HL-60/S4 (cell line): ENCODE data around the gene CPM.

Source experiments
- in situ Hi-C: fragments of 300-500 bp; cut with MboI; formaldehyde crosslinking; loops from 2 replicates; pipeline ENCODE4 v1.14.3; 2022; ENCODE audit warnings: low sequenced_read_pairs

The CPM gene

GRCh38 chr12:68908076-68908475 lies 24.9 kb downstream of the CPM start:
- in situ Hi-C loops = no loop called here

- in situ Hi-C loops = no loop called here
Measured at GRCh38 chr12:68905733-68906132, 27.2 kb downstream of the CPM start.

GRCh38 chr12:68904351-68904962 lies 28.5 kb downstream of the CPM start:
- in situ Hi-C loops = no loop called here

- in situ Hi-C loops = no loop called here
Measured at GRCh38 chr12:68903511-68903910, 29.5 kb downstream of the CPM start.

GRCh38 chr12:68901551-68901950 lies 31.4 kb downstream of the CPM start:
- in situ Hi-C loops = no loop called here

- in situ Hi-C loops = no loop called here
Measured at GRCh38 chr12:68901145-68901544, 31.8 kb downstream of the CPM start.

- in situ Hi-C loops = no loop called here
Measured at GRCh38 chr12:68900241-68900640, 32.7 kb downstream of the CPM start.

- in situ Hi-C loops = no loop called here
Measured at GRCh38 chr12:68899251-68899771, 33.7 kb downstream of the CPM start.

- in situ Hi-C loops = no loop called here
Measured at GRCh38 chr12:68896881-68897540, 36.0 kb downstream of the CPM start.

- in situ Hi-C loops = no loop called here
Measured at GRCh38 chr12:68894276-68894855, 38.6 kb downstream of the CPM start.

- in situ Hi-C loops = no loop called here
Measured at GRCh38 chr12:68893741-68894140, 39.2 kb downstream of the CPM start.

- in situ Hi-C loops = no loop called here
Measured at GRCh38 chr12:68893201-68893600, 39.8 kb downstream of the CPM start.

GRCh38 chr12:68891141-68891540 lies 41.8 kb downstream of the CPM start:
- in situ Hi-C loops = no loop called here

GRCh38 chr12:68890701-68891113 lies 42.3 kb downstream of the CPM start:
- in situ Hi-C loops = no loop called here

GRCh38 chr12:68888243-68888642 lies 44.7 kb downstream of the CPM start:
- in situ Hi-C loops = no loop called here

- in situ Hi-C loops = no loop called here
Measured at GRCh38 chr12:68887641-68888040, 45.3 kb downstream of the CPM start.

GRCh38 chr12:68886636-68887572 lies 46.1 kb downstream of the CPM start:
- in situ Hi-C loops = no loop called here

GRCh38 chr12:68885381-68885780 lies 47.6 kb downstream of the CPM start:
- in situ Hi-C loops = no loop called here

GRCh38 chr12:68884251-68884650 lies 48.7 kb downstream of the CPM start:
- in situ Hi-C loops = no loop called here

GRCh38 chr12:68883151-68883550 lies 49.8 kb downstream of the CPM start:
- in situ Hi-C loops = no loop called here
